ENCODE data around the gene TSC22D2. TPM values are rescaled to one million over a fixed set of nuclear protein-coding genes. Genes with fewer than 3 reads are reported as not detected.

The TSC22D2 gene
- total and polyA plus RNA-seq, 2 of the 4 experiments (the other 2 are of a cell fraction), result 12.2 to 20.5 TPM

DNA sequence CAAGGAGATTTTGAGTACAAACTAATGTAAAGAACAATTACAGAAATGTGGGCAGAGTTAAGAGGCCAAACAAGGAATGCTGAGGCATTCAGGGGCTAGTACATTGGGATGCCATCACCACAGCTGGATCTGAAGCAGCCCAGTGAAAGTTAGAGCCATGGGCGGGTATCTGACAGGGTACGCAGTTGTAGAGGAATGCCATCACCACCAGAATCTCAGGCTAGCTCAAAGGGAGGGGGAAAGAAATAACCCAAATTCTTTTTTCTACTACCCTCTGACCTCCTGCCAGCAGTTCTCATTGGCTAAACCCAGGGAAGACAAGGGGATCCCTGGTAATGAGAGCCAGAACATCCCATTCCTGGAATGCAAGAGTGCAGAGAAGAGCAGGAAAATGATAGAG, 9.0 kb upstream of the TSC22D2 start:
- intact Hi-C loops (cut with micrococcal nuclease) (no loop called here), dilution Hi-C loops (cut with HindIII; ENCODE audit: low sequenced_read_pairs, unreplicated experiment) (no loop called here), in situ Hi-C loops (cut with MboI; ENCODE audit: low sequenced_read_pairs) (no loop called here)
- ChIA-PET CTCF (no interaction called here), POLR2A (ENCODE audit: unreplicated experiment) (no interaction called here)
- Histone ChIP-seq H2AK5ac (ENCODE audit: low read depth, low read length) (no peak overlapping the region), H3K79me1 (ENCODE audit: low read depth in 1 of 2, low read length in 2 of 2) (peaks cover 0 to 3% of the 10 kb centered on the region in 2 experiments; a peak in 1 of 4 replicates), H3K56ac (ENCODE audit: extremely low read depth, insufficient read depth, low read length) (no peak overlapping the region), H3K23ac (ENCODE audit: low read depth, low read length) (no peak overlapping the region), H3K4me2 (ENCODE audit: low read depth, low read length) (no peak overlapping the region), H3K4me1 (ENCODE audit: control insufficient read depth, insufficient read depth, low read length) (no peaks in the 10 kb centered on the region), H3K18ac (ENCODE audit: low read depth, low read length) (no peak overlapping the region), H3K14ac (replicated peaks; ENCODE audit: low read depth, low read length) (no peak overlapping the region), H2BK15ac (ENCODE audit: low read depth, low read length) (no peak overlapping the region), H2AK9ac (replicated peaks; ENCODE audit: low read depth, low read length, poor library complexity) (no peak overlapping the region), H2BK120ac (ENCODE audit: low read depth, low read length) (no peak overlapping the region), H4K5ac (ENCODE audit: low read depth, low read length) (no peak overlapping the region), H3K9ac (ENCODE audit: low read depth, low read length) (no peak overlapping the region), H2AFZ (replicated peaks; ENCODE audit: low read length, poor library complexity) (no peak overlapping the region), H3K4me3 (ENCODE audit: insufficient read depth, low read depth, low read length) (no peak overlapping the region), H2BK5ac (ENCODE audit: low read depth, low read length, poor library complexity, severe bottlenecking) (no peak overlapping the region), H4K91ac (ENCODE audit: insufficient read depth, low read depth, low read length) (no peak overlapping the region), H3K27ac (ENCODE audit: insufficient read depth, low read length) (no peak overlapping the region), H4K8ac (ENCODE audit: low read depth in 2 of 2, low read length in 2 of 2) (no peak overlapping the region), H3K9me1 (ENCODE audit: insufficient read depth, low read length) (peaks cover 3% of the 10 kb centered on the region; the same call in 1 of the 2 replicates), H2BK20ac (ENCODE audit: low read depth, low read length) (no peak overlapping the region), H3K36me3 (ENCODE audit: control insufficient read depth, insufficient read depth, low read length) (no peaks in the 10 kb centered on the region), H3K27me3 (ENCODE audit: control insufficient read depth, insufficient read depth, low read length) (no peaks in the 10 kb centered on the region), H3K9me3 (ENCODE audit: control insufficient read depth, insufficient read depth, low read length) (no peaks in the 10 kb centered on the region), H3K4ac (ENCODE audit: low read depth, low read length) (no peak overlapping the region), H4K20me1 (ENCODE audit: insufficient read depth, low read length) (no peaks in the 10 kb centered on the region)
- ATAC-seq (ENCODE audit: low read depth) (no peak), DNase-seq (no peak)
- TF ChIP-seq MAZ (IDR thresholded peaks at IDR 0.05; ENCODE audit: borderline replicate concordance, low read depth, low read length), result no peak
- no peak for TF ChIP-seq RAD21 (IDR thresholded peaks at IDR 0.05; ENCODE audit: low read length)
- TF ChIP-seq FOS (IDR thresholded peaks at IDR 0.05; ENCODE audit: low read depth, low read length), result no peak
- no peak for TF ChIP-seq SMC3 (IDR thresholded peaks at IDR 0.05; ENCODE audit: low read depth, low read length)
- no peak for TF ChIP-seq POLR2A (IDR thresholded peaks at IDR 0.05; ENCODE audit: low read depth, low read length)
- TF ChIP-seq CTCF (conservative IDR thresholded peaks at IDR 0.05; ENCODE audit: low read depth, low read length), result no peak
- no peak for TF ChIP-seq USF2 (IDR thresholded peaks at IDR 0.05; ENCODE audit: low read depth, low read length)
- TF ChIP-seq MAFK (IDR thresholded peaks at IDR 0.05; ENCODE audit: low read depth, low read length), result no peak
- TF ChIP-seq RFX5 (IDR thresholded peaks at IDR 0.05; ENCODE audit: low read depth, low read length), result no peak
- TF ChIP-seq, protein P1, sequence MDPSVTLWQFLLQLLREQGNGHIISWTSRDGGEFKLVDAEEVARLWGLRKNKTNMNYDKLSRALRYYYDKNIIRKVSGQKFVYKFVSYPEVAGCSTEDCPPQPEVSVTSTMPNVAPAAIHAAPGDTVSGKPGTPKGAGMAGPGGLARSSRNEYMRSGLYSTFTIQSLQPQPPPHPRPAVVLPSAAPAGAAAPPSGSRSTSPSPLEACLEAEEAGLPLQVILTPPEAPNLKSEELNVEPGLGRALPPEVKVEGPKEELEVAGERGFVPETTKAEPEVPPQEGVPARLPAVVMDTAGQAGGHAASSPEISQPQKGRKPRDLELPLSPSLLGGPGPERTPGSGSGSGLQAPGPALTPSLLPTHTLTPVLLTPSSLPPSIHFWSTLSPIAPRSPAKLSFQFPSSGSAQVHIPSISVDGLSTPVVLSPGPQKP (IDR thresholded peaks at IDR 0.05; ENCODE audit: borderline replicate concordance, low read depth, low read length), result no peak
- TF ChIP-seq CHD1 (IDR thresholded peaks at IDR 0.05; ENCODE audit: low read depth, low read length), result no peak
- no peak for TF ChIP-seq BHLHE40 (IDR thresholded peaks at IDR 0.05; ENCODE audit: low read depth, low read length)
- no peak for TF ChIP-seq NFE2L2 (IDR thresholded peaks at IDR 0.05; ENCODE audit: low read depth, low read length)
- no peak for TF ChIP-seq RCOR1 (IDR thresholded peaks at IDR 0.05; ENCODE audit: insufficient replicate concordance, low read length)
- no CpG with 5 or more reads among the region's 2 CpGs for WGBS, 2 experiments (ENCODE audit: extremely low coverage in 2 of 2, insufficient read length in 1 of 2)
- no TSS peak for BruUV-seq (replicated peaks)
